ENCODE measurements around the gene CXCL3. TPM values are rescaled to one million over a fixed set of nuclear protein-coding genes. Genes with fewer than 3 reads are reported as not detected.

Gene CXCL3
- not detected for total RNA-seq

DNA sequence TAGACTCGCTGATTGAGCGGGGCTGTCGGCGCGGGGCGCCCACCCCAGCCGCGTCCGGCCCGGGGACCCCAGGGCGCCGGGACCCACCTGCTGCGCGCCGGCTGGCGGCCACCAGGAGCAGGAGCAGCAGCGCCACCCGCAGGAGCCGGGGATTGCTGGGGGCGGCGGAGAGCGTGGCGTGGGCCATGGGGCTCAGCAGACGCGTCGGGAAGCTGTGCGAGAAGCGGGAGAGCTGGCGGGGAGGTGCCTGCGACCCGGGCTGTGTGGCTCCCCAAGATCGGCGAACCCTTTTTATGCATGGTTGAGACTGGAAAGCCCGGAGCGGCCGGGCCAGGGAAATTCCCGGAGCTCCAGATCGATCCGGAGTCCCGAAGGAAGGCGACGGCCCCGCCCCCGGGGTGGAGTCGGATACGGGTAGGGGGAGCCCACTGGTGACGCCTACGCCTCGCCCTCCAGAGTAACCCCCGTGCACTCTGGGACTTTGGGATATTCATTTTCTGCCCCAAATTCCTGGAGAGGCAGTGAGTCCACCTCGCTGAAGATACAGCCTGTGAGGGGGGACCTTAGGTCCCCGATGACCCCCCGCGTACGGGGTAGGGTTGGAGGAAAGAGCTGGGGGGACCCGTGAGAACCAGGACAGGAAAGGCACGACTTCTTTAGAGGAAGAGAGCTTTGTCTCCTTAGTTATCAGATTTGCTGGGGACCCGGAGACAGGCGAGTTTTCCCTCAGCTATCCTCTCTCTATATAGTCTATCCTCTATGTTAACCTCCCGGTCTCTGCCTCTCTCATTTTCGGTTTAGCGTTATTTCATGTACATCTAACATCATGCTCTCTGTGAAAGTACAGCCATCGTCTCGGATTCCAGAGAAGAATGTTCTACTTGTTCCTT is at the start of gene CXCL3:
CXCL3 (minus strand) TSS at position 265 of the 890 bp plus-strand sequence; CDS start at position 187, 78 bp downstream.
- Histone ChIP-seq H3K4me1 (peaks cover 0 to 3% of the 10 kb centered on the region in 2 donors), H3K27ac (peak within 1 kb of the TSS; percentile 22 to 46), H3K4me3 (peak within 1 kb of the TSS; percentile 78 to 83), H3K9me3 (no peaks in the 10 kb centered on the region), H3K36me3 (no peaks in the 10 kb centered on the region), H3K27me3 (no peaks in the 10 kb centered on the region)
- intact Hi-C loops (cut with DNase I), result loop anchor here (5.0 kb wide), 3 partner anchors 59 to 376 kb away; partner anchors contain the start of gene CXCL2
- TF ChIP-seq, protein P1, sequence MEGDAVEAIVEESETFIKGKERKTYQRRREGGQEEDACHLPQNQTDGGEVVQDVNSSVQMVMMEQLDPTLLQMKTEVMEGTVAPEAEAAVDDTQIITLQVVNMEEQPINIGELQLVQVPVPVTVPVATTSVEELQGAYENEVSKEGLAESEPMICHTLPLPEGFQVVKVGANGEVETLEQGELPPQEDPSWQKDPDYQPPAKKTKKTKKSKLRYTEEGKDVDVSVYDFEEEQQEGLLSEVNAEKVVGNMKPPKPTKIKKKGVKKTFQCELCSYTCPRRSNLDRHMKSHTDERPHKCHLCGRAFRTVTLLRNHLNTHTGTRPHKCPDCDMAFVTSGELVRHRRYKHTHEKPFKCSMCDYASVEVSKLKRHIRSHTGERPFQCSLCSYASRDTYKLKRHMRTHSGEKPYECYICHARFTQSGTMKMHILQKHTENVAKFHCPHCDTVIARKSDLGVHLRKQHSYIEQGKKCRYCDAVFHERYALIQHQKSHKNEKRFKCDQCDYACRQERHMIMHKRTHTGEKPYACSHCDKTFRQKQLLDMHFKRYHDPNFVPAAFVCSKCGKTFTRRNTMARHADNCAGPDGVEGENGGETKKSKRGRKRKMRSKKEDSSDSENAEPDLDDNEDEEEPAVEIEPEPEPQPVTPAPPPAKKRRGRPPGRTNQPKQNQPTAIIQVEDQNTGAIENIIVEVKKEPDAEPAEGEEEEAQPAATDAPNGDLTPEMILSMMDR (IDR thresholded peaks at IDR 0.05), result peak; percentile 18 to 41 (median 38)
- peak in 1 of 2 donors; percentile 86 for DNase-seq (ENCODE audit: low spot score in 2 of 2)

DNA sequence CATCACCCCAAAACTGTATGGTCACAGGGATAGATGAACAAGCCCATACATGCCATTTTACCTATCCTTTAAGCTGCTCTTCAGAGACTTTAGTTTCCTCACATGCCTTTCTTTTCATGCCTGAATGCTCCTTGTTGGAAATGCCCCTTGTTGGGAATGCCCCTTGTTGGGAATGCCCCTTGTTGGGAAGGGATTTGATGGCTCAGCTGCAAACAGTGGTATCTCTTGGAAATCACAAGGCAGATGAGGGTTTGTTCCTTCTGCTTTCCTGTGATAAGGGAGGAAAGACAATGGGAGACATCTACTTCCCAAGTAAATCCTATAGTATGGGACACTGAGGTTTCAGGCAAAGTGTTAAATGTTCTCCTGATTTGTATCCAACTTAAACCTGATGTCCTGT is 49.0 kb upstream of the CXCL3 start:
- intact Hi-C loops (cut with DNase I), result no loop called here
- H3K27ac ChIP-seq, result no peak overlapping the region
- TF ChIP-seq, protein P1 (IDR thresholded peaks at IDR 0.05), result no peak
- no peak for DNase-seq (ENCODE audit: low spot score in 2 of 2)
- H3K36me3 ChIP-seq, result no peaks in the 10 kb centered on the region
- H3K9me3 ChIP-seq, result no peaks in the 10 kb centered on the region
- H3K4me3 ChIP-seq, result no peak overlapping the region
- H3K27me3 ChIP-seq, result no peaks in the 10 kb centered on the region
- H3K4me1 ChIP-seq, result no peaks in the 10 kb centered on the region

DNA sequence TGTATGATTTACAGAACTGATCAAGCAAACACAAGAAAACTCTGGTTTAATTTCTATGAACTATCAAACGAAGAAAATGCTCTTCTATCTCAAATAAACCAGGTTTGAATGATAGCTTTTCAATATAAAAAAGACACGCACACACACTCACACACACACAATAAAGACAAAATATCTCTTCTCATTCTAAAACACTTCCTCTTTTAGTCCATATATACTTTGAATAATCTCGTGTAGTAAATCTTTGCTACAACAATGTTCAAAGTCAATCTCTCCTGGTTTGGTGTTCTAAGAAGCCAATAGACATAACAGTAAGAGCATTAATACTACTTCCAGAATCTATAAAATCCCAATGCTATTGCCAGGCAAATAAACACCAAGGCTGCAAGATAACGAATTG is 47.2 kb upstream of the CXCL3 start:
- no peak for DNase-seq (ENCODE audit: low spot score in 2 of 2)
- intact Hi-C loops (cut with DNase I), result no loop called here
- no peaks in the 10 kb centered on the region for H3K27me3 ChIP-seq
- no peak overlapping the region for H3K27ac ChIP-seq
- H3K9me3 ChIP-seq, result no peaks in the 10 kb centered on the region
- TF ChIP-seq, protein P1 (IDR thresholded peaks at IDR 0.05), result no peak
- no peak overlapping the region for H3K4me3 ChIP-seq
- no peaks in the 10 kb centered on the region for H3K4me1 ChIP-seq
- H3K36me3 ChIP-seq, result no peaks in the 10 kb centered on the region

DNA sequence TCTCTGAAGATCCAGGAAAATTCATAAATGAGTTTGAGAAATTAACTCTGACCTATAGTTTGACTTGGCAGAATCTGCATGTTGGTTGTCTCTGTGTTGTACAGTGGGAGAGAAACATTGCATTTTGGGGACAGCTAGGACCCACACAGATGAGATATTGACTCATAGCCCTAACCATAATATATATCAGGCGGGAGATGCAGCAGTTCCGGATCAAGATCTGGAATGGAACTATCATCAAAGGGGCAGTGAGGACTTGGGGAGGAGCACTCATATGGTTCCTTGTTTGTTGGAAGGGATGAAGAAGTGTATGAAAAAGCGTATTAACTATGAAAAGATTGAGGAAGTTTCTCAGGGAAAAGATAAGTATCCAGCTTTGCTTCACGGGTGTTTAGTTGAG is 46.5 kb upstream of the CXCL3 start:
- no peaks in the 10 kb centered on the region for H3K36me3 ChIP-seq
- TF ChIP-seq, protein P1 (IDR thresholded peaks at IDR 0.05), result no peak
- H3K4me1 ChIP-seq, result no peaks in the 10 kb centered on the region
- no peaks in the 10 kb centered on the region for H3K27me3 ChIP-seq
- intact Hi-C loops (cut with DNase I), result no loop called here
- no peak overlapping the region for H3K27ac ChIP-seq
- H3K9me3 ChIP-seq, result no peaks in the 10 kb centered on the region
- DNase-seq (ENCODE audit: low spot score in 2 of 2), result no peak
- no peak overlapping the region for H3K4me3 ChIP-seq

DNA sequence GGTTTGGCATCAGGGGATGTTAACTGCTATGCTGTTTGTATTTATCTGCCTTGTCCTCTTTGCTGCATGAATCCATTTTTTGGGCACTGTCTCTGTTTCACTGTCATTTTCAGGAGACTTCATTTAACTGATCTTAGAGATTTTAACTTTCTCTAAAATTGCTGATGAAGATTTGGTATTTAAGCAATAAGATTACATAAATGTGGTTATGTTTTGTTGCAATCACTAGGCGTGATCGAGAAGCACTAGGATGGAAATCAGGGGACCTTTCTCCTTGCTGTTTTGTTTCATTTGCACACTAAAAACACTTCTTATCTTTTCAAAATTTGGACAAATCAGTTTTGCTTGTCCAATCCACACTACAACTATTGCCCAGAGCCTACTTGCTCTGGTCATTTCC is 45.1 kb upstream of the CXCL3 start:
- Histone ChIP-seq H3K36me3 (no peaks in the 10 kb centered on the region), H3K4me1 (no peaks in the 10 kb centered on the region), H3K4me3 (no peak overlapping the region), H3K9me3 (no peaks in the 10 kb centered on the region), H3K27me3 (no peaks in the 10 kb centered on the region), H3K27ac (no peak overlapping the region)
- TF ChIP-seq, protein P1 (IDR thresholded peaks at IDR 0.05), result no peak
- intact Hi-C loops (cut with DNase I), result no loop called here
- no peak for DNase-seq (ENCODE audit: low spot score in 2 of 2)

All from ascending aorta (tissue), 2 donors.